ENCODE results near the gene EFNB3. TPM values are rescaled to one million over a fixed set of nuclear protein-coding genes. Genes with fewer than 3 reads are reported as not detected.

The EFNB3 gene, protein sequence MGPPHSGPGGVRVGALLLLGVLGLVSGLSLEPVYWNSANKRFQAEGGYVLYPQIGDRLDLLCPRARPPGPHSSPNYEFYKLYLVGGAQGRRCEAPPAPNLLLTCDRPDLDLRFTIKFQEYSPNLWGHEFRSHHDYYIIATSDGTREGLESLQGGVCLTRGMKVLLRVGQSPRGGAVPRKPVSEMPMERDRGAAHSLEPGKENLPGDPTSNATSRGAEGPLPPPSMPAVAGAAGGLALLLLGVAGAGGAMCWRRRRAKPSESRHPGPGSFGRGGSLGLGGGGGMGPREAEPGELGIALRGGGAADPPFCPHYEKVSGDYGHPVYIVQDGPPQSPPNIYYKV
- polyA plus RNA-seq (2011; rRNA removed) (1.9 and 2.1 TPM in 2 replicates), polyA plus RNA-seq (2017; fragmentation: RNase III; extraction: RNeasy Plus Mini Kit Qiagen cat#74134 plus additional on column Dnase treatment) (0.96 to 1.9 TPM (median 1.7 TPM) in 3 replicates), polyA minus RNA-seq (2011; rRNA and poly(A)+ RNA removed) (2.0 and 2.1 TPM in 2 replicates)
- polyA plus RNA-seq (2012; cell fraction: cytosol; rRNA removed): 0.53 and 0.74 TPM in 2 replicates
- 1.0 and 1.3 TPM in 2 replicates for polyA plus RNA-seq (2012; cell fraction: nucleus; rRNA removed)

DNA sequence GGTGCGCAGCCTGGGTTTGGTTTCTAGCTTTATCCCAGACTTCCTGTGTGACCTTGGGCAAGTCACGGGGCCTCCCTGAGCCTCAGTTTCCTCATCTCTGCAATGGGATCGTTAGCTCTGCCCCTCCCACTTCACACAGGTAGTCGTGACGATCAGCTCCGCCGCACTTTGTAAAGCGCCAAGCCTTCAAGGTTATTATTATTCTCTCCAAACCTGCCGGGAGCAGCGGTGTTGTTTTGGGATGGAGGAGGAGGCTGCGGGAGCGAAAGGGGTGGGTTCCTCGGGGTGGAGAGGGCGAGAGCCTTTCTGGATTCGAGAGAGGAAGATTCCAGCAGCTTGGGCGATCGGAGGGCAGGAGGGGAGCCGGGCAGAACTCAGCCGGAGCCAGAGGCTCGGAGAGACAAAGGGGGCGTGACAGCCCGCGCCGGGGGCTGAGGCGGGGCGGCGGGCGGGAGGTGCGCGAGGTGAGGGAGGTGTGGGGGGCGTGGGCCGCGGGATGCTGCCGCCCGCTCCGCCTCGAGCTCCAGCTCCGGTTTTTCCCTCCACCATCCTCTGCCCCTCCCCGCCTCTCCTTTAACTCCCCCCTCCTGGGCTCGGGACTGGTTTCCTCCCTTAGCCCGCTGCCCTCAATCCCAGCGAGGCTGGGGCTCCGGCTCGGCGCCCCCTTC, at the start of gene EFNB3:
Gene EFNB3 (plus strand): TSS at position 602 of the 668 bp plus-strand sequence. CDS start 397 bp downstream, outside the sequence.
- POLR2A ChIA-PET: interaction anchor here (1.7 to 3.5 kb wide), 2 partner anchors 12 to 18 kb away, joined by 11 to 15 read pairs; partner anchors contain the start of genes DNAH2 and TP53
- FAIRE-seq (no peak), DNase-seq (ENCODE audit: low read depth in 1 of 2, low spot score in 1 of 2) (peak; percentile 33 to 38), ATAC-seq (peak; percentile 35 to 62; a peak in 5 of 6 replicates)
- peak within 1 kb of the TSS; percentile 44 for H3K4me3 ChIP-seq
- H3K4me2 ChIP-seq: peak within 1 kb of the TSS; percentile 93
- peak within 1 kb of the TSS; percentile 40 to 87; a peak in 5 of 6 replicates for H3K27ac ChIP-seq
- H3K4me1 ChIP-seq: peaks cover 13% of the 10 kb centered on the region; the same call in 2 of the 3 replicates
- no peaks in the 10 kb centered on the region for H3K9me3 ChIP-seq
- TF ChIP-seq EHMT2 (IDR thresholded peaks at IDR 0.05; ENCODE audit: low read depth): no peak
- TF ChIP-seq, protein P1, sequence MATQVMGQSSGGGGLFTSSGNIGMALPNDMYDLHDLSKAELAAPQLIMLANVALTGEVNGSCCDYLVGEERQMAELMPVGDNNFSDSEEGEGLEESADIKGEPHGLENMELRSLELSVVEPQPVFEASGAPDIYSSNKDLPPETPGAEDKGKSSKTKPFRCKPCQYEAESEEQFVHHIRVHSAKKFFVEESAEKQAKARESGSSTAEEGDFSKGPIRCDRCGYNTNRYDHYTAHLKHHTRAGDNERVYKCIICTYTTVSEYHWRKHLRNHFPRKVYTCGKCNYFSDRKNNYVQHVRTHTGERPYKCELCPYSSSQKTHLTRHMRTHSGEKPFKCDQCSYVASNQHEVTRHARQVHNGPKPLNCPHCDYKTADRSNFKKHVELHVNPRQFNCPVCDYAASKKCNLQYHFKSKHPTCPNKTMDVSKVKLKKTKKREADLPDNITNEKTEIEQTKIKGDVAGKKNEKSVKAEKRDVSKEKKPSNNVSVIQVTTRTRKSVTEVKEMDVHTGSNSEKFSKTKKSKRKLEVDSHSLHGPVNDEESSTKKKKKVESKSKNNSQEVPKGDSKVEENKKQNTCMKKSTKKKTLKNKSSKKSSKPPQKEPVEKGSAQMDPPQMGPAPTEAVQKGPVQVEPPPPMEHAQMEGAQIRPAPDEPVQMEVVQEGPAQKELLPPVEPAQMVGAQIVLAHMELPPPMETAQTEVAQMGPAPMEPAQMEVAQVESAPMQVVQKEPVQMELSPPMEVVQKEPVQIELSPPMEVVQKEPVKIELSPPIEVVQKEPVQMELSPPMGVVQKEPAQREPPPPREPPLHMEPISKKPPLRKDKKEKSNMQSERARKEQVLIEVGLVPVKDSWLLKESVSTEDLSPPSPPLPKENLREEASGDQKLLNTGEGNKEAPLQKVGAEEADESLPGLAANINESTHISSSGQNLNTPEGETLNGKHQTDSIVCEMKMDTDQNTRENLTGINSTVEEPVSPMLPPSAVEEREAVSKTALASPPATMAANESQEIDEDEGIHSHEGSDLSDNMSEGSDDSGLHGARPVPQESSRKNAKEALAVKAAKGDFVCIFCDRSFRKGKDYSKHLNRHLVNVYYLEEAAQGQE (IDR thresholded peaks at IDR 0.05): 0 out of 2 replicates have a peak, but pooled peaks have one; percentile 27
- no peak for TF ChIP-seq FOXS1 (CRISPR knock-in tag; IDR thresholded peaks at IDR 0.05)
- TF ChIP-seq ESRRA (IDR thresholded peaks at IDR 0.05; ENCODE audit: borderline replicate concordance, low read length): 0 out of 2 replicates have a peak, but pooled peaks have one; percentile 11
- no peak for TF ChIP-seq HDAC2 (IDR thresholded peaks at IDR 0.05)
- WGBS (ENCODE audit: missing lambda C conversion rate): 8% methylated on average over 33 of the region's 45 CpGs
- CTCF ChIA-PET: interaction anchor here (1.0 to 11.1 kb wide), 8 partner anchors 10 to 659 kb away, joined by 3 to 103 read pairs (median 4); partner anchors contain the start of genes DNAH2, TP53 and WRAP53

DNA sequence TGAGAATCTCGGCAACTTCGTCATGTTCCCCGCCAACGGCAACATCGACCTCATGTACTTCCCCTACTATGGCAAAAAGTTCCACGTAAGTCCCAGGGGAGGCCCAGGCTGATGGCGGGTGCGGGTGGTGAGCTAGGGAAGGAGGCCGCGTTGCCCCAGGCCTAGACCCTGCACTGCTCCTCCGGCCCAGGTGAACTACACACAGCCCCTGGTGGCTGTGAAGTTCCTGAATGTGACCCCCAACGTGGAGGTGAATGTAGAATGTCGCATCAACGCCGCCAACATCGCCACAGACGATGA, 49.5 kb upstream of the EFNB3 start:
- ChIA-PET POLR2A (no interaction called here), CTCF (interaction anchor here (0.6 to 7.0 kb wide), 10 partner anchors 9 to 300 kb away, joined by 3 to 66 read pairs (median 4); partner anchors contain the start of genes FXR2, SOX15, TP53 and WRAP53)
- no peaks in the 10 kb centered on the region for H3K9me3 ChIP-seq
- no peak overlapping the region for H3K4me3 ChIP-seq
- peaks cover 11% of the 10 kb centered on the region; the same call in 1 of the 3 replicates for H3K4me1 ChIP-seq
- no peak overlapping the region for H3K4me2 ChIP-seq
- FAIRE-seq: no peak
- no peak overlapping the region for H3K27ac ChIP-seq
- no peak for ATAC-seq
- no peak for DNase-seq (ENCODE audit: low read depth in 1 of 2, low spot score in 1 of 2)
- TF ChIP-seq HDAC2 (IDR thresholded peaks at IDR 0.05) (no peak), JUN (IDR thresholded peaks at IDR 0.05) (no peak), NPAS2 (CRISPR knock-in tag; IDR thresholded peaks at IDR 0.05; ENCODE audit: borderline replicate concordance) (no peak), FOXS1 (CRISPR knock-in tag; IDR thresholded peaks at IDR 0.05) (no peak), HEYL (CRISPR knock-in tag; IDR thresholded peaks at IDR 0.05) (no peak), ZC3H11A (IDR thresholded peaks at IDR 0.05) (no peak), SMC3 (IDR thresholded peaks at IDR 0.05) (no peak), ZFP36 (IDR thresholded peaks at IDR 0.05; ENCODE audit: borderline replicate concordance, partially characterized antibody) (no peak), CBX2 (IDR thresholded peaks at IDR 0.05; ENCODE audit: borderline replicate concordance, low read depth) (no peak)
- TF ChIP-seq, protein P2, sequence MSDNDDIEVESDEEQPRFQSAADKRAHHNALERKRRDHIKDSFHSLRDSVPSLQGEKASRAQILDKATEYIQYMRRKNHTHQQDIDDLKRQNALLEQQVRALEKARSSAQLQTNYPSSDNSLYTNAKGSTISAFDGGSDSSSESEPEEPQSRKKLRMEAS (IDR thresholded peaks at IDR 0.05): no peak
- TF ChIP-seq, protein P1 (IDR thresholded peaks at IDR 0.05): no peak
- WGBS (ENCODE audit: missing lambda C conversion rate): 88% methylated on average over 17 of the region's 17 CpGs
